NT2/D1 (cell line): ENCODE data around the gene DRICH1.
"Not testable (repeated sequence)": the region's sequence is repeated elsewhere in the genome, so short reads cannot be mapped to it uniquely, and the experiment has no call there.

Experiments
- DNase-seq: peaks from one replicate; pipeline ENCODE4 v3.0.0-alpha.2; 2011; ENCODE audit warnings: low read depth, low spot score
- H3K27me3 ChIP-seq: 2 replicates; pipeline ENCODE4 v1.6.0; 2011; ENCODE audit warnings: mild to moderate bottlenecking; ENCODE audit not compliant: insufficient read length, insufficient read depth
- H3K36me3 ChIP-seq: 2 replicates; pipeline ENCODE4 v1.6.1; 2011; ENCODE audit warnings: mild to moderate bottlenecking, low read length, mixed read lengths; ENCODE audit not compliant: insufficient read depth, insufficient read length
- H3K4me1 ChIP-seq: 2 replicates; pipeline ENCODE4 v1.5.1; 2011; ENCODE audit not compliant: insufficient read depth, insufficient read length
- H3K4me3 ChIP-seq: 2 replicates; pipeline ENCODE4 v1.5.1; 2011; ENCODE audit warnings: low read depth; ENCODE audit not compliant: insufficient read length
- H3K9ac ChIP-seq: 2 replicates; pipeline ENCODE4 v1.6.0; 2011; ENCODE audit warnings: low read depth; ENCODE audit not compliant: insufficient read length
- H3K9me3 ChIP-seq: 2 replicates; pipeline ENCODE4 v1.5.1; 2011; ENCODE audit warnings: mild to moderate bottlenecking, low read length; ENCODE audit not compliant: insufficient read depth
- SUZ12 ChIP-seq: IDR thresholded peaks from 2 replicates; pipeline ENCODE4 v1.6.1; 2011; ENCODE audit not compliant: insufficient read length, insufficient read depth; ENCODE audit errors: extremely low read depth
- YY1 ChIP-seq: IDR thresholded peaks from 2 replicates; pipeline ENCODE4 v1.6.1; 2011; ENCODE audit not compliant: insufficient read length, insufficient read depth
- ZNF274 ChIP-seq: IDR thresholded peaks from 2 replicates; pipeline ENCODE4 v1.6.1; 2011; ENCODE audit warnings: mild to moderate bottlenecking, low read depth, low read length

DRICH1 gene

GRCh38 chr22:23638611-23639010 lies 6.5 kb upstream of the DRICH1 start:
- H3K4me3 ChIP-seq = no peak overlapping the region
- no peaks in the 10 kb centered on the region for H3K4me1 ChIP-seq
- H3K36me3 ChIP-seq = no peaks in the 10 kb centered on the region
- no peak overlapping the region for H3K9ac ChIP-seq
- DNase-seq = no peak
- TF ChIP-seq SUZ12 (no peak), YY1 (no peak), ZNF274 (no peak)
- no peaks in the 10 kb centered on the region for H3K27me3 ChIP-seq
- H3K9me3 ChIP-seq = no peaks in the 10 kb centered on the region

DNA sequence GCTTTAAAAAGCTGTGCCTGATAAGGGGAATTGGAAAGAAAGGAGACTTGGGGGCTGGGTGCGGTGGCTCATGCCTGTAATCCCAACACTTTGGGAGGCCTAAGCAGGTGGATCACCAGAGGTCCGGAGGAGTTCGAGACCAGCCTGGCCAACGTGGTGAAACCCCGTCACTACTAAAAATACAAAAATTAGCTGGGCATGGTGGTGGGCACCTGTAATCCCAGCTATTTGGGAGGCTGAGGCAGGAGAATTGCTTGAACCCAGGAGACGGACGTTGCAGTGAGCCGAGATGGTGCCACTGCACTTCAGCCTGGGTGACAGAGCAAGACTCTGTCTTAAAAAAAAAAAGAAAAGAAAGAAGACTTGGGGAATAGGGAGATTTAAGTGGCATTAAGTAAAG lies 3.2 kb upstream of the DRICH1 start:
- H3K36me3 ChIP-seq, DNase-seq, H3K27me3 ChIP-seq: not testable (repeated sequence)

GRCh38 chr22:23628056-23628743 lies 3.9 kb downstream of the DRICH1 start:
- H3K9me3 ChIP-seq, H3K4me1 ChIP-seq, H3K9ac ChIP-seq, H3K27me3 ChIP-seq, H3K36me3 ChIP-seq, DNase-seq, H3K4me3 ChIP-seq: not testable (repeated sequence)

More for the DNA sequence above, 3.2 kb upstream of the DRICH1 start:
- not testable (repeated sequence) for H3K9me3 ChIP-seq, H3K4me1 ChIP-seq, H3K9ac ChIP-seq, H3K4me3 ChIP-seq

GRCh38 chr22:23627401-23628055 lies 4.6 kb downstream of the DRICH1 start:
- H3K9me3 ChIP-seq, DNase-seq, H3K4me3 ChIP-seq, H3K9ac ChIP-seq, H3K4me1 ChIP-seq, H3K27me3 ChIP-seq, H3K36me3 ChIP-seq: not testable (repeated sequence)

- no peaks in the 10 kb centered on the region for H3K4me1 ChIP-seq
- no peak for DNase-seq
- H3K9me3 ChIP-seq = no peaks in the 10 kb centered on the region
- no peak overlapping the region for H3K9ac ChIP-seq
- no peaks in the 10 kb centered on the region for H3K36me3 ChIP-seq
- H3K4me3 ChIP-seq = no peak overlapping the region
- H3K27me3 ChIP-seq = no peaks in the 10 kb centered on the region
- TF ChIP-seq ZNF274 (no peak), SUZ12 (no peak), YY1 (no peak)
Observed at GRCh38 chr22:23626286-23626975, 5.7 kb downstream of the DRICH1 start.

GRCh38 chr22:23622634-23623033 lies 9.5 kb downstream of the DRICH1 start:
- no peaks in the 10 kb centered on the region for H3K36me3 ChIP-seq
- no peak for DNase-seq
- no peaks in the 10 kb centered on the region for H3K9me3 ChIP-seq
- H3K4me3 ChIP-seq = no peak overlapping the region
- no peaks in the 10 kb centered on the region for H3K4me1 ChIP-seq
- H3K27me3 ChIP-seq = no peaks in the 10 kb centered on the region
- TF ChIP-seq ZNF274 = no peak
- no peak for TF ChIP-seq YY1
- TF ChIP-seq SUZ12 = no peak
- H3K9ac ChIP-seq = no peak overlapping the region

- not testable (repeated sequence) for H3K27me3 ChIP-seq, DNase-seq, H3K9me3 ChIP-seq, H3K36me3 ChIP-seq, H3K9ac ChIP-seq, H3K4me3 ChIP-seq, H3K4me1 ChIP-seq
Observed at GRCh38 chr22:23621916-23622315, 10.2 kb downstream of the DRICH1 start.
